HG03108 (cell line): ENCODE measurements around the gene IL13RA2.

Experiments used
- ATAC-seq: cut with Tn5 transposase; IDR thresholded peaks from one replicate; pipeline ENCODE4 v1.9.1; 2021; ENCODE audit warnings: moderate library complexity; ENCODE audit not compliant: unreplicated experiment

IL13RA2 gene

DNA sequence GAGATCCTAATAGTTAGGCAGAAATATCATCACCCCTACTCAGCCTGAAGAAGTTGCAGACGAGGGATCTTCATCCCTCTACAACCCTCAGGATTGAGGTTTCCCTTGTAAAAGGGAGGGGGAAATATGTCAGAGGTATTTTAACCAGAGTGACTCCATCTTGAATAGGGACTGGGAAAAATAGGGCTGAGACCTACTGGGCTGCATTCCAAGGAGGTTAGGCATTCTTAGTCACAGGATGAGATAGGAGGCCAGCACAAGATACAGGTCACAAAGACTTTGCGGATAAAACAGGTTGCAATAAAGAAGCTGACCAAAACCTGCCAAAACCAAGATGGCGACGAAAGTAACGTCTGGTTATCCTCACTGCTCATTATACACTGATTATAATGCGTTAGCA is 17.5 kb downstream of the IL13RA2 start:
- no peak for ATAC-seq

- no peak for ATAC-seq
Observed at GRCh38 chrX:114997779-114998178, 19.6 kb downstream of the IL13RA2 start.

- ATAC-seq: no peak
Observed at GRCh38 chrX:114985967-114986592, 31.3 kb downstream of the IL13RA2 start.

DNA sequence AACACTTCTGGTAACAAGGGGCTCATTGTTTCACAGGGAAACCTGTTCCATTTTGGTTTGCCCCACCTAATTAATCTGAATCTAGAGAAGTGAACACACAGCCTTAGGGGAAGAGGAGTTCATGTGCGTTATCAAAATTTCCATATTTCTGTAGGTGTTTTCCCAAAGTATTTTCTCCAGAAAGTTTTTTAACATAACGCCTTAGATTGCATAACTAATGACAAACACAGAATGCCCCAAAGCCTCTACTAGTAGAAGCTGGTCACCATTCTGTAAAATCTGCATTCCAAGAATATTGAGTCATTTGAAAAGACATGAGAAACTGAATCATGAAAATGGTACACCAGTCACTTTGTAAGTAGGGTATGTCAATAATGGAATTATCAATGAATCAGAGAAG is 41.1 kb downstream of the IL13RA2 start:
- ATAC-seq: no peak

- no peak for ATAC-seq
Observed at GRCh38 chrX:114973013-114973412, 44.4 kb downstream of the IL13RA2 start.

DNA sequence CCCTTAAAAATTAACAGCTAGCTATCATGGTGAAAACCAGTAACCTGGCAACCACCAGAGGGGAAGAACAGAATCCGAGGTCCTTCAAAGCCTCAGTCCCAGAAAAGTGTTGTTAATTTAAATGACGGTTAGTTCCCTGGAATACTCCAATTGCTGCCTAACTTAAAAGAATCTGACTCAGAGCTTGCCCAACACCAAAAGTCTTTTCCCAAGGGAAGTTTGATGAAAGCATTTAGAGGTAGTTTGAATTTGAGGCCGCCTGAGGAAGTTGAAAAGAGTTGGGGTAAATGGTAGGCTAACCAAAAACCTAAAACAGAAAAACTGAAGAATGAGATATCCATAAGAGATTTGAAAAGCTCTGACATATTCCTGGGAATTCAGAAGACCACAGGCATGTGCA is 46.6 kb downstream of the IL13RA2 start:
- no peak for ATAC-seq

- ATAC-seq: no peak
Observed at GRCh38 chrX:114964374-114964773, 53.0 kb downstream of the IL13RA2 start.

DNA sequence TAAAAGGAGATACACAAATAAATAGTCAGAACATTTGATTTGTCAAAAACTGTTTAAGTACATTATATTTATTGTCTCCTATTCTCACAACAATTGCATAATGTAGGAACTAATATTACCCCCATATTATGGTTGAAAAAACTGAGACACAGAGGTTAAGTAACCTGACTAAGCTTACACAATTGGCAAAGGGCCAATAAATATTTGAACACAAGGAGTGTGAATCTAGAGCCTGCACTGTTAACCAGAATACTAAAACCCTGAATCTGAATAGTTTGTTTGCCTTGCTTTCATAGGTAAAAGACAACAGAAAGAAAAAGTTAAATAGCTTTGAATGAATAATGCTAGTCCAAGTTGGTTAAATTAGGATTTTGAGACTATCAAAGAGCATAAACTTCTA is 55.2 kb downstream of the IL13RA2 start:
- no peak for ATAC-seq

GRCh38 chrX:114959729-114960128 is 57.7 kb downstream of the IL13RA2 start:
- no peak for ATAC-seq
